HepG2 (cell line): Measurements from ENCODE around the gene SLC22A14. TPM values are rescaled to one million over a fixed set of nuclear protein-coding genes. Genes with fewer than 3 reads are reported as not detected.
A peak's percentile ranks its signal among the peaks of the same experiment; 100 is the strongest.

ENCODE experiments used
- ATAC-seq: fragments of 200-7000 bp; cut with Tn5 transposase; 3 replicates; pipeline ENCODE4 v1.9.1; 2020; ENCODE audit warnings: mild to moderate bottlenecking, moderate library complexity
- BruUV-seq: library from RNA; stranded (reverse); fragments of 400-500 nt; replicated peaks from 2 replicates; lab custom pipeline; 2021; lab: Mats Ljungman, UMichigan
- CTCF ChIA-PET: fragments of 300-600 bp; formaldehyde crosslinking; extraction: SDS; loops from one replicate; lab custom pipeline; 2021; ENCODE audit warnings: low total read pairs, inconsistent platforms, low intra/inter-chr PET ratio; lab: Yijun Ruan, JAX
- POLR2A ChIA-PET: fragments of 350-600 bp; sonication (Branson Sonifier 250); formaldehyde crosslinking; loops from one replicate; lab custom pipeline; 2020; ENCODE audit warnings: antibody characterized with exemption, inconsistent platforms; lab: Yijun Ruan, JAX
- DNase-seq: peaks from one replicate; pipeline ENCODE4 v3.0.0-alpha.2; 2015; ENCODE audit warnings: low spot score
- FAIRE-seq: peaks from 3 replicates; lab custom pipeline; 2011; peaks lifted over from hg19 to GRCh38; lab: Jason Lieb, UNC
- H2AFZ ChIP-seq: one replicate; pipeline ENCODE4 v1.6.1; 2011; ENCODE audit warnings: low read length, inconsistent platforms
- H3K27ac ChIP-seq: fragments of 300-600 bp; 3 replicates; pipeline ENCODE4 v1.8.0; 2011; ENCODE audit warnings: mixed run types, mild to moderate bottlenecking, mixed read lengths, low read length, inconsistent platforms; ENCODE audit not compliant: insufficient read depth; ENCODE audit errors: extremely low read length
- H3K27me3 ChIP-seq, 2 experiments: fragments of 200-600 bp in 1 of 2; 2 replicates in 1 of 2; 3 replicates in 1 of 2; pipeline versions ENCODE4 v1.6.0 to v1.8.0; 2011; ENCODE audit warnings: low read length in 2 of 2, mild to moderate bottlenecking in 2 of 2, moderate library complexity in 2 of 2, inconsistent platforms in 1 of 2; ENCODE audit not compliant: insufficient read depth in 2 of 2, control insufficient read depth in 1 of 2
- H3K36me3 ChIP-seq, 2 experiments: fragments of 200-600 bp in 1 of 2; replicated peaks in 1 of 2; 2 replicates in 1 of 2; 3 replicates in 1 of 2; pipeline versions ENCODE4 v1.5.1 to v1.8.0; 2011; ENCODE audit warnings: low read length in 2 of 2, inconsistent platforms in 1 of 2; ENCODE audit not compliant: insufficient read depth in 2 of 2, control insufficient read depth in 1 of 2
- H3K4me1 ChIP-seq: 2 replicates; pipeline ENCODE4 v1.5.1; 2012; ENCODE audit warnings: low read length, inconsistent platforms; ENCODE audit not compliant: insufficient read depth
- H3K4me2 ChIP-seq: 2 replicates; pipeline ENCODE4 v1.6.0; 2011; ENCODE audit warnings: low read depth, low read length, inconsistent platforms
- H3K4me3 ChIP-seq, 3 experiments: fragments of 200-600 bp in 1 of 3; sonication (generic), shearing (Covaris generic) in 1 of 3; replicated peaks in 1 of 3; 2 replicates each; pipeline ENCODE4 v1.5.1; 2011 to 2016; ENCODE audit warnings: low read length in 3 of 3, inconsistent platforms in 2 of 3, low read depth in 2 of 3, mild to moderate bottlenecking in 2 of 3, control low read depth in 1 of 3, mixed read lengths in 1 of 3; ENCODE audit not compliant: insufficient read depth in 1 of 3
- H3K79me2 ChIP-seq: one replicate; pipeline ENCODE4 v1.6.1; 2011; ENCODE audit warnings: low read length, inconsistent platforms; ENCODE audit not compliant: insufficient read depth
- H3K9ac ChIP-seq: 2 replicates; pipeline ENCODE4 v1.6.0; 2011; ENCODE audit warnings: mild to moderate bottlenecking, low read depth, low read length, inconsistent platforms; ENCODE audit not compliant: insufficient read depth
- H3K9me3 ChIP-seq: 2 replicates; pipeline ENCODE4 v1.5.1; 2012; ENCODE audit warnings: mild to moderate bottlenecking, low read length
- H4K20me1 ChIP-seq: 2 replicates; pipeline ENCODE4 v1.6.0; 2011; ENCODE audit warnings: inconsistent platforms, mild to moderate bottlenecking, low read length, moderate library complexity; ENCODE audit not compliant: insufficient read depth
- AFF4 ChIP-seq: sonication (generic); formaldehyde crosslinking; IDR thresholded peaks from 2 replicates; pipeline ENCODE4 v1.4.0; 2020; ENCODE audit warnings: missing genetic modification reagents
- HMG20A ChIP-seq: IDR thresholded peaks from 2 replicates; pipeline ENCODE4 v1.6.1; 2016; ENCODE audit warnings: borderline replicate concordance
- RAD21 ChIP-seq: fragments of 450-650 bp; formaldehyde crosslinking; IDR thresholded peaks from 2 replicates; pipeline ENCODE4 v1.5.0; 2020; ENCODE audit warnings: mild to moderate bottlenecking
- TFAP4 ChIP-seq: sonication (generic); IDR thresholded peaks from 2 replicates; pipeline ENCODE4 v1.6.1; 2016; ENCODE audit warnings: low read depth, borderline replicate concordance
- ZBTB38 ChIP-seq: sonication (generic); formaldehyde crosslinking; IDR thresholded peaks from 2 replicates; pipeline ENCODE4 v1.5.1; 2020; ENCODE audit warnings: mild to moderate bottlenecking, missing genetic modification reagents
- ZNF3 ChIP-seq: IDR thresholded peaks from 2 replicates; pipeline ENCODE4 v1.7.0; 2017; ENCODE audit warnings: inconsistent platforms
- ZNF510 ChIP-seq: sonication (generic); formaldehyde crosslinking; IDR thresholded peaks from 2 replicates; pipeline ENCODE4 v1.4.0; 2020; ENCODE audit warnings: low read depth, mild to moderate bottlenecking, missing genetic modification reagents
- ZNF562 ChIP-seq: sonication (generic); formaldehyde crosslinking; IDR thresholded peaks from 2 replicates; pipeline ENCODE4 v1.8.0; 2022; ENCODE audit warnings: missing genetic modification reagents, borderline replicate concordance
- ZNF768 ChIP-seq: sonication (generic); formaldehyde crosslinking; IDR thresholded peaks from 2 replicates; pipeline ENCODE4 v1.4.0; 2020; ENCODE audit warnings: missing genetic modification reagents
- ZNF784 ChIP-seq: sonication (generic); formaldehyde crosslinking; IDR thresholded peaks from 2 replicates; pipeline ENCODE4 v1.5.1; 2020; ENCODE audit warnings: missing genetic modification reagents, mild to moderate bottlenecking, borderline replicate concordance
- WGBS: methylation state at CpG from one replicate; pipeline ENCODE4 v1.1.6; 2017; ENCODE audit warnings: low lambda C conversion rate; 5-methylcytosine and 5-hydroxymethylcytosine counted together
- in situ Hi-C: cut with HindIII; loops from 2 replicates; pipeline ENCODE4 v1.10.0; 2017; ENCODE audit warnings: low pct_unique_long_range_greater_than_20kb; ENCODE audit not compliant: extremely low pct_ligation_motif_present
- intact Hi-C: fragments of 100-400 bp; cut with micrococcal nuclease; formaldehyde crosslinking; loops from one replicate; pipeline ENCODE4 v1.10.0; 2022; ENCODE audit not compliant: unreplicated experiment
- polyA plus RNA-seq, 8 experiments: library from polyadenylated mRNA; depleted of rRNA in 3 of 8; stranded (reverse) in 7 of 8; unstranded in 1 of 8; fragments of >200 nt; fragmentation: Illumina TruSeq in 4 of 8; extraction: Trizol in 4 of 8; gene quantifications; 2 replicates each; pipeline versions ENCODE4 v1.2.1 to v1.2.3, GENCODE V29; 2011 to 2016; ENCODE audit warnings: low read depth in 4 of 8, missing spikeins in 1 of 8, mixed read lengths in 1 of 8; ENCODE audit not compliant: insufficient read depth in 1 of 8
- total RNA-seq, 5 experiments: library from RNA; depleted of rRNA; stranded (reverse); fragments of >200 nt; fragmentation: Illumina TruSeq; extraction: Trizol; gene quantifications; 2 replicates each; pipeline ENCODE4 v1.2.3, GENCODE V29; 2016; ENCODE audit warnings: low read depth in 1 of 5

SLC22A14 gene
- total and polyA plus RNA-seq, 2 of the 13 experiments (the other 11 are each of a cell fraction or from before 2014, with no cell fraction given) = 0.03 TPM; not detected in 1

- no peak overlapping the region for H2AFZ ChIP-seq
- no peaks in the 10 kb centered on the region for H3K4me1 ChIP-seq
- H3K36me3 ChIP-seq = no peaks in the 10 kb centered on the region
- H3K4me2 ChIP-seq = no peak overlapping the region
- no peak for FAIRE-seq
- POLR2A ChIA-PET = no interaction called here
- no peak overlapping the region for H3K4me3 ChIP-seq
- no TSS peak for BruUV-seq
- DNase-seq = no peak
- intact Hi-C loops = no loop called here
- in situ Hi-C loops = no loop called here
- no peak for TF ChIP-seq HMG20A (CRISPR knock-in tag)
- 0 out of 2 replicates have a peak, but pooled peaks have one; percentile 2 for TF ChIP-seq ZNF768 (CRISPR knock-in tag)
- TF ChIP-seq, all 625 proteins: peak for 1
- Histone ChIP-seq H3K79me2 (no peaks in the 10 kb centered on the region), H3K27ac (no peak overlapping the region), H4K20me1 (no peaks in the 10 kb centered on the region), H3K9me3 (no peaks in the 10 kb centered on the region), H3K27me3 (peaks cover 9 to 54% of the 10 kb centered on the region in 2 experiments; a peak in 4 of 5 replicates), H3K9ac (no peak overlapping the region)
- 32% methylated on average over 2 of the region's 10 CpGs for WGBS
- CTCF ChIA-PET = no interaction called here
- ATAC-seq = no peak
These were observed 33.6 kb downstream of the SLC22A14 start for GRCh38 chr3:38315488-38316230.

- intact Hi-C loops = no loop called here
- Histone ChIP-seq H3K9ac (no peak overlapping the region), H3K9me3 (no peaks in the 10 kb centered on the region), H3K36me3 (no peaks in the 10 kb centered on the region), H4K20me1 (no peaks in the 10 kb centered on the region), H3K79me2 (no peaks in the 10 kb centered on the region), H3K4me3 (no peak overlapping the region), H3K27me3 (peaks cover 9 to 47% of the 10 kb centered on the region in 2 experiments; a peak in 4 of 5 replicates), H3K4me2 (no peak overlapping the region), H3K27ac (no peak overlapping the region), H3K4me1 (no peaks in the 10 kb centered on the region), H2AFZ (no peak overlapping the region)
- ATAC-seq (no peak), FAIRE-seq (no peak), DNase-seq (no peak)
- ChIA-PET POLR2A (no interaction called here), CTCF (no interaction called here)
- 39% methylated on average over 13 of the region's 22 CpGs for WGBS
- in situ Hi-C loops = no loop called here
- no TSS peak for BruUV-seq
- no peak for TF ChIP-seq RAD21
- no peak for TF ChIP-seq ZNF3 (CRISPR knock-in tag)
- TF ChIP-seq AFF4 (CRISPR knock-in tag) = no peak
- TF ChIP-seq ZNF784 (CRISPR knock-in tag) = no peak
- TF ChIP-seq ZBTB38 = no peak
- TF ChIP-seq ZNF562 = no peak
- no peak for TF ChIP-seq TFAP4
- no peak for TF ChIP-seq ZNF510
These were observed 34.5 kb downstream of the SLC22A14 start for GRCh38 chr3:38316356-38317191.
